PC-3 (cell line): ENCODE data around the gene SF3A1. TPM values are rescaled to one million over a fixed set of nuclear protein-coding genes. Genes with fewer than 3 reads are reported as not detected.

Experiments used
- ATAC-seq: fragments of 200-7000 bp; cut with Tn5 transposase; 2 replicates; pipeline ENCODE4 v1.9.1; 2020; ENCODE audit warnings: mild to moderate bottlenecking, moderate library complexity
- BruUV-seq: library from RNA; stranded (reverse); fragments of 400-500 nt; replicated peaks from 2 replicates; lab custom pipeline; 2021; lab: Mats Ljungman, UMichigan
- CTCF ChIA-PET: fragments of 300-600 bp; sonication (Branson Sonifier 250); formaldehyde crosslinking; loops from one replicate; lab custom pipeline; 2022; ENCODE audit warnings: antibody characterized with exemption; lab: Charles Lee
- POLR2A ChIA-PET: fragments of 300-600 bp; sonication (Branson Sonifier 250); formaldehyde crosslinking; loops from one replicate; lab custom pipeline; 2022; ENCODE audit warnings: antibody characterized with exemption; ENCODE audit not compliant: unreplicated experiment; lab: Charles Lee
- DNase-seq: peaks from one replicate; pipeline ENCODE4 v3.0.0-alpha.2; 2015
- H2AFZ ChIP-seq: fragments of 300-600 bp; sonication (generic); 2 replicates; pipeline ENCODE4 v1.6.0; 2016; ENCODE audit warnings: antibody characterized with exemption, low read length
- H3F3A ChIP-seq: fragments of 300-600 bp; sonication (generic); one replicate; pipeline ENCODE4 v1.6.0; 2017; ENCODE audit warnings: antibody characterized with exemption, low read length, control low read depth, mild to moderate bottlenecking; ENCODE audit not compliant: unreplicated experiment
- H3K27ac ChIP-seq: fragments of 300-600 bp; sonication (generic); 2 replicates; pipeline ENCODE4 v1.5.1; 2016; ENCODE audit warnings: mild to moderate bottlenecking, low read length
- H3K27me3 ChIP-seq: fragments of 300-600 bp; sonication (generic); 2 replicates; pipeline ENCODE4 v1.6.1; 2016; ENCODE audit warnings: low read length, mixed read lengths
- H3K36me3 ChIP-seq: fragments of 300-600 bp; sonication (generic); 2 replicates; pipeline ENCODE4 v1.6.1; 2016; ENCODE audit warnings: low read depth, mixed run types, low read length, mixed read lengths
- H3K4me1 ChIP-seq: fragments of 300-600 bp; sonication (generic); 2 replicates; pipeline ENCODE4 v1.5.1; 2016; ENCODE audit warnings: low read length; ENCODE audit not compliant: insufficient read depth
- H3K4me2 ChIP-seq: fragments of 300-600 bp; sonication (generic); 2 replicates; pipeline ENCODE4 v1.6.0; 2016; ENCODE audit warnings: low read length
- H3K4me3 ChIP-seq: fragments of 300-600 bp; sonication (generic); 2 replicates; pipeline ENCODE4 v1.5.1; 2016; ENCODE audit warnings: mild to moderate bottlenecking, low read length, mixed read lengths
- H3K79me2 ChIP-seq: fragments of 300-600 bp; sonication (generic); 2 replicates; pipeline ENCODE4 v1.6.1; 2017; ENCODE audit warnings: low read length, mixed read lengths
- H3K9ac ChIP-seq: fragments of 300-600 bp; sonication (generic); 2 replicates; pipeline ENCODE4 v1.6.0; 2016; ENCODE audit warnings: mild to moderate bottlenecking, low read length
- H3K9me2 ChIP-seq: fragments of 300-600 bp; sonication (generic); replicated peaks from 2 replicates; pipeline ENCODE4 v1.6.1; 2016; ENCODE audit warnings: mixed run types, low read length, mixed read lengths
- H3K9me3 ChIP-seq: fragments of 300-600 bp; sonication (generic); 2 replicates; pipeline ENCODE4 v1.6.1; 2016; ENCODE audit warnings: low read length, mixed read lengths
- H4K20me1 ChIP-seq: fragments of 300-600 bp; sonication (generic); 2 replicates; pipeline ENCODE4 v1.6.1; 2016; ENCODE audit warnings: low read length, mixed read lengths
- EZH2 ChIP-seq: fragments of 300-600 bp; sonication (generic); IDR thresholded peaks from one replicate; pipeline ENCODE4 v1.6.1; 2017; ENCODE audit warnings: antibody characterized with exemption, mild to moderate bottlenecking, low read length; ENCODE audit not compliant: unreplicated experiment
- EZH2phosphoT487 ChIP-seq: fragments of 300-600 bp; sonication (generic); IDR thresholded peaks from 2 replicates; pipeline ENCODE4 v1.6.1; 2018; ENCODE audit warnings: mild to moderate bottlenecking, antibody characterized with exemption, low read length, borderline replicate concordance
- intact Hi-C: fragments of 100-400 bp; cut with micrococcal nuclease; formaldehyde crosslinking; loops from 2 replicates; pipeline ENCODE4 v1.9.0; 2023
- total RNA-seq: library from RNA; depleted of rRNA; stranded (reverse); fragments of >200 nt; gene quantifications from 2 replicates; pipeline ENCODE4 v1.2.3, GENCODE V29; 2014
- TF ChIP-seq, protein P1 (sequence below): fragments of 300-600 bp; sonication (generic); conservative IDR thresholded peaks from 2 replicates; pipeline ENCODE4 v1.5.1; 2017; ENCODE audit warnings: antibody characterized with exemption, low read depth, mild to moderate bottlenecking, low read length

SF3A1 gene
- total RNA-seq, 1 experiment from 2014 or later, result 59.2 TPM

DNA sequence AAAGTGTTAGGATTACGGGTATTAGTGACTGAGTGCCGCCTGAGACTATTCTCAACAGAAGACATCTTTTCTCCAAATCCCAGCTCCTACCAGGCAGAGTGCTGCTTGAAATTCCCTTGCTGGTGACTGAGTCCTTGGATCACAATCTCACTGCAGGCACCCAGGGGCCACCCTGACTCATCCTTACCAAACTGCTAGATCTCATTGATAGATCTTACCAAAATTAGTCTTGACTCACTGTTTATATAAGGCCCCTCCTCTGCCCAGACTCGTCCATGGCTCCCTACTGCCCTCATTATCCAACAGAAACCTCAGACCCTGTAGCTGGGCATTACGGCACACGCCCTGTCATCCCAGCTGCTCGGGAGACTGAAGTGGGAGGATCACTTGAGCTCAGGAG is 44.6 kb downstream of the SF3A1 start:
- peaks cover 72% of the 10 kb centered on the region for H3K79me2 ChIP-seq
- no peaks in the 10 kb centered on the region for H3F3A ChIP-seq
- H3K4me1 ChIP-seq, result peaks cover 57% of the 10 kb centered on the region
- peak; percentile 69 for ATAC-seq
- no peaks in the 10 kb centered on the region for H3K9me2 ChIP-seq
- DNase-seq, result peak; percentile 77
- peak overlapping the region; percentile 54; the same call in 1 of the 2 replicates for H3K9ac ChIP-seq
- intact Hi-C loops, result no loop called here
- peak overlapping the region; percentile 91 for H3K27ac ChIP-seq
- H3K36me3 ChIP-seq, result no peaks in the 10 kb centered on the region
- BruUV-seq, result no TSS peak
- ChIA-PET POLR2A (interaction anchor here (0.6 kb wide), 1 partner anchor 102 kb away, joined by 3 read pairs; no protein-coding TSS in a partner anchor), CTCF (no interaction called here)
- no peak overlapping the region for H2AFZ ChIP-seq
- no peaks in the 10 kb centered on the region for H3K27me3 ChIP-seq
- no peaks in the 10 kb centered on the region for H4K20me1 ChIP-seq
- H3K4me3 ChIP-seq, result no peak overlapping the region
- TF ChIP-seq EZH2 (no peak), EZH2phosphoT487 (no peak)
- TF ChIP-seq, protein P1, sequence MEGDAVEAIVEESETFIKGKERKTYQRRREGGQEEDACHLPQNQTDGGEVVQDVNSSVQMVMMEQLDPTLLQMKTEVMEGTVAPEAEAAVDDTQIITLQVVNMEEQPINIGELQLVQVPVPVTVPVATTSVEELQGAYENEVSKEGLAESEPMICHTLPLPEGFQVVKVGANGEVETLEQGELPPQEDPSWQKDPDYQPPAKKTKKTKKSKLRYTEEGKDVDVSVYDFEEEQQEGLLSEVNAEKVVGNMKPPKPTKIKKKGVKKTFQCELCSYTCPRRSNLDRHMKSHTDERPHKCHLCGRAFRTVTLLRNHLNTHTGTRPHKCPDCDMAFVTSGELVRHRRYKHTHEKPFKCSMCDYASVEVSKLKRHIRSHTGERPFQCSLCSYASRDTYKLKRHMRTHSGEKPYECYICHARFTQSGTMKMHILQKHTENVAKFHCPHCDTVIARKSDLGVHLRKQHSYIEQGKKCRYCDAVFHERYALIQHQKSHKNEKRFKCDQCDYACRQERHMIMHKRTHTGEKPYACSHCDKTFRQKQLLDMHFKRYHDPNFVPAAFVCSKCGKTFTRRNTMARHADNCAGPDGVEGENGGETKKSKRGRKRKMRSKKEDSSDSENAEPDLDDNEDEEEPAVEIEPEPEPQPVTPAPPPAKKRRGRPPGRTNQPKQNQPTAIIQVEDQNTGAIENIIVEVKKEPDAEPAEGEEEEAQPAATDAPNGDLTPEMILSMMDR, result no peak
- H3K9me3 ChIP-seq, result no peaks in the 10 kb centered on the region
- H3K4me2 ChIP-seq, result peak overlapping the region; percentile 76

DNA sequence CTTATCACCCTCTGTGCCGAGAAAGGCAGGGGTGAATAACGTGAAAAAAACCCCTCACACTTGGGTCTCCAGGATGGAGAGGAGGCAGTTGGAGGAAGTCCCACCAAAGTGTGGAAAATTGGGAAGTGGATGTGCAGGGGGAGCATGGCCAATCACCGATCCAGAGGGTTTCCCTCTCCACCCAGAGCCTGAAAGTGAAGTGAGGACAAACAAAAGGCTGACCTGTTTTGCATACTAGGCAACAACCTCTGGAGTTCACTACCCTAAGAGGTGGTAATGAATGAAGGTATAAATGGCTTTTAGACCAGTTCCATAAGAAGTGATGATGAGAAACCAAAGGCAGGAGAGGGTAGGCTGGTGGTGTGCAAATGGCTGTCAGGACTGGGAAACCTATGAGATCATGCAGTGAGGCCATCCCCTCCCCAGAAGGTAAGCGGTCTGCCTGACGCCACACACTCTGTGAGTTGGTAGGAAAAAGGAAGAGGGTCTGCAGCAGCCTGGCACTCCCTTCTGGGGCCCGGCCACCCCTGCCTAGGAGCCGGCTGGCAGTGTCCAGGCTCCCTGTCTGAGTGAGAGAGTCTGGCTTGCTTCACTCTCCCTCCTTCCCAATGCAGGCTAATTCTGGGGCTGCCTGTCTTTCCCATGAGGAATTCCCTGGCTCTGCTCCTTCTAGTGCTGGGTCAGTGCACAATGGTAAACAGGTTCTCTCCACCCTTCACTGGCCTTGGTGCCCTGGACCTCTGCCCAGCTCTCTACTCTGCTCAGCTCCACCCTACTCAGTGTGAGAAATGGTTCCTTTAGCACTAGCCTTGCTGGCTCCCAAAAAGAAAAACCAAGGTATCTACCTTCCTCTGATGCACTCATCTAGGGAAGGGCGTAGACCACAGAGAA is 45.6 kb downstream of the SF3A1 start:
- CTCF ChIA-PET, result no interaction called here
- peaks cover 77% of the 10 kb centered on the region for H3K79me2 ChIP-seq
- H2AFZ ChIP-seq, result no peak overlapping the region
- H3K27ac ChIP-seq, result peak overlapping the region; percentile 91
- peak overlapping the region; percentile 23; the same call in 1 of the 2 replicates for H3K4me3 ChIP-seq
- no peaks in the 10 kb centered on the region for H3K9me3 ChIP-seq
- H3K9ac ChIP-seq, result peak overlapping the region; percentile 54
- no peaks in the 10 kb centered on the region for H3K9me2 ChIP-seq
- H3F3A ChIP-seq, result no peaks in the 10 kb centered on the region
- DNase-seq, result peak; percentile 58
- no peaks in the 10 kb centered on the region for H3K36me3 ChIP-seq
- ATAC-seq, result peak; percentile 82
- TF ChIP-seq EZH2phosphoT487 (no peak), EZH2 (no peak)
- TF ChIP-seq, protein P1, result no peak
- no peaks in the 10 kb centered on the region for H3K27me3 ChIP-seq
- intact Hi-C loops, result no loop called here
- POLR2A ChIA-PET, result no interaction called here
- H3K4me1 ChIP-seq, result peaks cover 66% of the 10 kb centered on the region
- no TSS peak for BruUV-seq
- peak overlapping the region; percentile 76 for H3K4me2 ChIP-seq
- H4K20me1 ChIP-seq, result no peaks in the 10 kb centered on the region
